GM18526 (cell line): ENCODE results near the gene TRIM14.

Experiments
- POLR2A ChIP-seq: IDR thresholded peaks from 3 replicates; pipeline ENCODE4 v1.6.1; 2011; ENCODE audit not compliant: insufficient read length; ENCODE audit errors: extremely low read depth

TRIM14 gene

GRCh38 chr9:98147582-98147981 lies 28.6 kb upstream of the TRIM14 start:
- TF ChIP-seq POLR2A: no peak

- no peak for TF ChIP-seq POLR2A
Observed at GRCh38 chr9:98146101-98146991, 27.3 kb upstream of the TRIM14 start.

- TF ChIP-seq POLR2A: no peak
Observed at GRCh38 chr9:98144631-98145030, 25.6 kb upstream of the TRIM14 start.

DNA sequence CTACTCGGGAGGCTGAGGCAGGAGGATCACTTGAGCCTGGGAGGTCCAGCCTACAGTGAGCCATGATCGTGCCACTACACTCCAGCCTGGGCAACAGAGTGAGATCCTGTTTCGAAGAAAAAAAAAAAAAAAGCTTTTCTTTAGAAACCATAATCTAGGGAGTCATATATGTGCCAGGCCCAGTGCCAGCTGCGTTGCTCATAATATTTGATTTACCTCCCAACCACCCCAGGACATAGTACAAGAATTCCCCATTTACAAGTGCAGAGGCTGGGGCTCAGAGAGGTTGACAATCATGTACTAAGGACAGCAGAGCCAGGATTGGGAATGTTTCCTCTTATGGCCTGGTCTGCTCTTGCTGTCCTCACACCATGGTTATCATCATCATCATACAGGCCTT lies 25.1 kb upstream of the TRIM14 start:
- TF ChIP-seq POLR2A: no peak

DNA sequence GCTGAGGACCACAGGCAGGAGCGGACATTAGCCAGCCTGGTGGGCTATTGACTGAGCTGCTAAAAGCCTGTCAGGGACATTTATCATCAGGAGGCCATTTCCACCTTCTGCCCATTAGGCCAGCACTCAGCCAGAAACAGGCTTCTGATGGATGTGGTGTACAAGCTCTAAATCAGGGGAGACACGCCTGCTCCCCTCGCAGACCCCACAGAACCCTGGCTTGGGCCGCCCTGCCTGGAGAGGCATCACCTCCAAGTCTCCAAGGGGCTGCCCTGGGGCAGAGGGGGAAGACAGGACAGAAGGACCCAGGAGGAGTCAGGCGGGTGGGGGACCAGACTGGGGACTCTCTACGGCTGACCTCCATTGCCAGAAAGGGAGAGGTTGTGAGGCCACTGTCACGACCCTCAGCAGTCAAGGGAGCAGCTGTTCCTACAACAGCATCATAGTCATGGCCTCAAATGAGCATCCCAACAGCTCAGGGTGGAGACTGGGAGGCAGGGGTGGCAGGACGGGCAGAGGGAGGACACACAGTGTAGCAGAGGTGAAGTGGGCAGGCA lies 24.0 kb upstream of the TRIM14 start:
- no peak for TF ChIP-seq POLR2A

GRCh38 chr9:98142182-98142907 lies 23.3 kb upstream of the TRIM14 start:
- no peak for TF ChIP-seq POLR2A

DNA sequence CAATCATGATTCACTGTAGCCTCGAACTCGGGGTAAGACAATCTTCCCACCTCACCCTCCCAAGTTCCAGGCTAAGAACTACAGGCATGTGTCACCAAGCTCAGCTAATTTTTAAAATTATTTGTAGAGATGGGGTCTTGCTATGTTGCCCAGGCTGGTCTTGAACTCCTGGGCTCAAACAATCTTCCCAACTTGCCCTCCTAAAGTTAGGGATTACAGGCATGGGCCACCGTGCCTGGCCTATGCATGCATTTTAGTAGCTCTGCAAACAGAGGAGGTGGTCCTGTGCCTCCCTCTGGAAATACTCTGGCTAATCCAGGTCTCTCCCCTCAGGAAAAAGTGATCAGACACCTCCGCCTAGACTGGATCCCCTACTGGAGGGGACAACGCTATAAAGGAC lies 21.5 kb upstream of the TRIM14 start:
- TF ChIP-seq POLR2A: no peak

DNA sequence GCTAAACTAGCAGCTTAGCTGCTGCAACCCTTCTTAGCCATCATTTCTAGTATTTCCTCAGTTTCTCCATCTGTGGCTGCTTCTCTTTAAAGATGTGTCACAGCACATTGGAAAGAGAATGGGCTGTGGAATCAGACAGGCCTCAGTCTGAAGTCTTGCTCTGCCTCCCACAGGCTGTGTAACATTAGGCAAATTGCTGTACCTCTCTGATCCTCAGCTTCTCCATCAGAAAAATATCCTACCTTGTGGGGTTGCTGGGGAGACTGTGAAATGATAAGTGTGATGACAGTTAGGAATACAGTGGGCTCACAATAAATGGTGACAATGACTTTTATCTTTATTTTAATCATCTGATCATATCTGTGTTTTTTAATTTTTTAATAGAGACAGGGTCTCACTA lies 17.5 kb upstream of the TRIM14 start:
- no peak for TF ChIP-seq POLR2A

GRCh38 chr9:98135938-98136337 lies 16.9 kb upstream of the TRIM14 start:
- TF ChIP-seq POLR2A: no peak

- TF ChIP-seq POLR2A: no peak
Observed at GRCh38 chr9:98135558-98135934, 16.5 kb upstream of the TRIM14 start.

- TF ChIP-seq POLR2A: no peak
Observed at GRCh38 chr9:98134702-98135557, 15.9 kb upstream of the TRIM14 start.

DNA sequence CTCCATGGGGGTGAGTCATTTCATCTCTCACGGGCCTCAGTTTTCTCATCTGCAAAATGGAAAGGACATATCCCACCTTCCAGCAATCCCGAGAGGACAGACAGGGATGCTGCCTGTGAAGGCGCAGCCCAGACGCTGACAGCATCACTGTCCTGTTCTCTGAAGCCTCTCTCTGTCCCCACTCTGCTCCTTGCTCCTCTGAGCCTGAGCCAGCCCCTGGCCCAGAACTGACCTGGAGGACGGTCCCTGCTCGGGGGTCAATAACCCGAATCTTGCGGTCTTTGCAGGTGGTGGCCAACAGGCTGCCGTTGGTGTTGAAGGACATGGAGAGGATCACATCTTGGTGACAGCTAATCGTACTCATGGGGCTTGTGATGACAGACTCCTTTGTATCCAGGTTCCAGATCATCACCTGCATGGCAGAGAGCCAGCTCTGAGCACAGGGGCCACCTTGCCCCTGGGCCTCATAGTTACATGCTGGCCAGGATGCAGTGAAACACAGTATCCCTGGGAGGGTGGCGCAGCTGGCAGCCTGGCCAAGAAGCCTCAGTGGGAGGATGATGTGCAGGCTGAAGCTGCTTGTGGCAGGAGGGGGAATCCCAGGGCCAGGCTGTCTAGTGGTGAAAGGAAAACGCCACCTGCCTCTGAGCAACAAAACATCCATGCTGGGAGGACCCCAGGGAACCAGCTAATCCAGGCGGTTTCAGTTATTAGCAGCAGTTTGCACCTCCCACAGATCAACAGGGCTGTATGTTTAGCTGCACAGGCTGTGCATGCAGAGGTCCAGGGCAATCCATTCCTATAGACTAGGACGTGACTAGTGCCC lies 14.0 kb upstream of the TRIM14 start:
- no peak for TF ChIP-seq POLR2A

DNA sequence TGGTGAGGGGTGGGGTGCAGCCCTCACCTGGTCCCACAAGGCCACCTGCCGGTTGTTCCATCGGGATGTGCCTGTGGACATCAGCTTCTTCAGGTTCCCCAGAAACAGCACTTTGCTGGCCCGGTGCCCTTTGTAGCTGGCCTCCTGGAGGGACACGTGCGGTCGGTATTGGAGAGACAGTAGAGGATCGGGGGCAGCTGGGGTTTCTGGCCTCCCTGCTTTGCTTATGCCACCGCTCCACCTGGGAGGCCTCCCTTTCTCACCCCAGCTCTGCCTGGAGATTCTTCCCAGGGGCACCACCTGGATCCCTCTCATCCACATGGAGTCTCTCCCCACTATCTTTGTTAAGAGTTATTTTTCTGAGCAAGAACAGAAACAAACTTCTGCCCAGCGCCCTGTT lies 13.1 kb upstream of the TRIM14 start:
- TF ChIP-seq POLR2A: no peak

- TF ChIP-seq POLR2A: no peak
Observed at GRCh38 chr9:98130576-98131228, 11.7 kb upstream of the TRIM14 start.
